ENCODE data around the gene HINT2. TPM values are rescaled to one million over a fixed set of nuclear protein-coding genes. Genes with fewer than 3 reads are reported as not detected.
A peak's percentile ranks its signal among the peaks of the same experiment; 100 is the strongest.

The HINT2 gene
- total RNA-seq, 1 experiment from 2014 or later = 51.5 TPM

GRCh38 chr9:35829084-35829763 is 14.4 kb upstream of the HINT2 start, which contains the start of gene TMEM8B:
Gene TMEM8B, plus strand, starts transcription at chr9:35829228. Its CDS starts 220 bp downstream, at chr9:35829448.
- H3K36me3 ChIP-seq (ENCODE audit: insufficient read depth, low read length, poor library complexity, severe bottlenecking) = no peaks in the 10 kb centered on the region
- ChIA-PET CTCF (interaction anchor here (1.1 kb wide), 1 partner anchor 74 kb away, joined by 9 read pairs; no protein-coding TSS in a partner anchor), POLR2A (ENCODE audit: low non-redundant PET) (interaction anchor here (0.6 kb wide), 1 partner anchor 70 kb away, joined by 10 read pairs; no protein-coding TSS in a partner anchor)
- TF ChIP-seq EZH2 (IDR thresholded peaks at IDR 0.05; ENCODE audit: borderline replicate concordance, low read depth, low read length, poor library complexity, severe bottlenecking) = no peak
- TF ChIP-seq CTCF (conservative IDR thresholded peaks at IDR 0.05; ENCODE audit: low read depth, low read length) = no peak
- DNase-seq (ENCODE audit: low spot score) = peak; percentile 96
- peaks cover 9% of the 10 kb centered on the region for H3K4me1 ChIP-seq (ENCODE audit: insufficient read depth, low read length, poor library complexity, severe bottlenecking)
- H3K27ac ChIP-seq (ENCODE audit: low read depth, low read length, poor library complexity, severe bottlenecking) = peak within 1 kb of the TSS; percentile 63
- intact Hi-C loops (cut with micrococcal nuclease; ENCODE audit: unreplicated experiment) = loop anchor here (5.0 kb wide), 1 partner anchor 53 kb away; no protein-coding TSS in a partner anchor
- no TSS peak for BruUV-seq (replicated peaks)
- H3K9me3 ChIP-seq (ENCODE audit: low read depth, low read length, poor library complexity, severe bottlenecking) = no peaks in the 10 kb centered on the region
- peak within 1 kb of the TSS; percentile 61 for H3K4me3 ChIP-seq (ENCODE audit: low read depth, low read length, poor library complexity, severe bottlenecking)
- H3K27me3 ChIP-seq (replicated peaks; ENCODE audit: insufficient read depth, low read depth, low read length, poor library complexity) = no peaks in the 10 kb centered on the region

DNA sequence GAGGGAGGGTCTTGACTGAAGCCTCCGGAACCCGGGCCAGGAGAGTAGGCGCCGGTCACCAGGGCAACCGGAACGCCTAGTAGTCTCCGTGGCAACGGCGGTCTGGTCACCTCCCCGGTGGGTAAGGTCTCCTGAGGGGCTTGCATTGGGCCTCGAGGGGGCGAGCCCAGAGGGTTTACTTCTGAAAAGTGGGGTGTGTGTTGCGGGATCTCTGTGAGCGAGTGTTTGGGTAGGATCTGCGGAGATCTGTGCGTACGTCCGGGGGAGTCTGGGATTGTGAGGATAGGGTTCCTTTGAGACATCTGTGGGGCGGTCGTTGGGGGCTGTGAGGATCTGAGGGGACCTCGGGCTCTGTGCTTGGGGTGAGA is 13.9 kb upstream of the HINT2 start, which contains the start of gene FAM221B:
FAM221B (minus strand) TSS at position 17 of the 368 bp plus-strand sequence. CDS start 2,571 bp downstream, outside the sequence.
- Histone ChIP-seq H3K36me3 (ENCODE audit: insufficient read depth, low read length, poor library complexity, severe bottlenecking) (no peaks in the 10 kb centered on the region), H3K4me3 (ENCODE audit: low read depth, low read length, poor library complexity, severe bottlenecking) (peak within 1 kb of the TSS; percentile 61), H3K27me3 (replicated peaks; ENCODE audit: insufficient read depth, low read depth, low read length, poor library complexity) (no peaks in the 10 kb centered on the region), H3K9me3 (ENCODE audit: low read depth, low read length, poor library complexity, severe bottlenecking) (no peaks in the 10 kb centered on the region), H3K4me1 (ENCODE audit: insufficient read depth, low read length, poor library complexity, severe bottlenecking) (peaks cover 9% of the 10 kb centered on the region), H3K27ac (ENCODE audit: low read depth, low read length, poor library complexity, severe bottlenecking) (peak within 1 kb of the TSS; percentile 63)
- POLR2A ChIA-PET (ENCODE audit: low non-redundant PET) = interaction anchor here (0.6 kb wide), 1 partner anchor 70 kb away, joined by 10 read pairs; no protein-coding TSS in a partner anchor
- TF ChIP-seq EZH2 (IDR thresholded peaks at IDR 0.05; ENCODE audit: borderline replicate concordance, low read depth, low read length, poor library complexity, severe bottlenecking) = no peak
- no peak for DNase-seq (ENCODE audit: low spot score)
- intact Hi-C loops (cut with micrococcal nuclease; ENCODE audit: unreplicated experiment) = loop anchor here (5.0 kb wide), 1 partner anchor 54 kb away; no protein-coding TSS in a partner anchor
- CTCF ChIA-PET = interaction anchor here (1.1 kb wide), 1 partner anchor 75 kb away, joined by 9 read pairs; no protein-coding TSS in a partner anchor
- no TSS peak for BruUV-seq (replicated peaks)

DNA sequence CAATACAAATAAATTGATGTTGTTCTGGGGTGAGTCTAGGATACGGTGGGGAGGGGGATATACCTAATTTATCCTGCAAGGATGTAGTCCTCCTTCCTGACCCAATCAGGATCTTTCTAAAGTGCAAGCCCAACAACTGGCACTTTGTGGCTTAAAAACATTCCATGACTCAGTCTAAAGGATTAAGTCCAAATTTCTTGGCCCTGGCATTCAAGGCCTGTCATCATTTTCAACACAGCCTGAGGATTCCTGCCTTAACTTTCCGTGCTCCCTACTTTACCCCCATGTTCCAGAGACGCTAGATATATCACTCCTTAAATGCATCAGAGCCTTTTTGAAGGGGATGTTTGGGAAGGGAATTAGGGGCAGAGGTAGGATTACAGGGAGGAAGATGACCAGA is 12.6 kb upstream of the HINT2 start:
- H3K27ac ChIP-seq (ENCODE audit: low read depth, low read length, poor library complexity, severe bottlenecking) = no peak overlapping the region
- no peak for DNase-seq (ENCODE audit: low spot score)
- no TSS peak for BruUV-seq (replicated peaks)
- H3K27me3 ChIP-seq (replicated peaks; ENCODE audit: insufficient read depth, low read depth, low read length, poor library complexity) = no peaks in the 10 kb centered on the region
- H3K4me1 ChIP-seq (ENCODE audit: insufficient read depth, low read length, poor library complexity, severe bottlenecking) = peaks cover 9% of the 10 kb centered on the region
- no peak overlapping the region for H3K4me3 ChIP-seq (ENCODE audit: low read depth, low read length, poor library complexity, severe bottlenecking)
- CTCF ChIA-PET = no interaction called here
- POLR2A ChIA-PET (ENCODE audit: low non-redundant PET) = no interaction called here
- H3K9me3 ChIP-seq (ENCODE audit: low read depth, low read length, poor library complexity, severe bottlenecking) = no peaks in the 10 kb centered on the region
- TF ChIP-seq EZH2 (IDR thresholded peaks at IDR 0.05; ENCODE audit: borderline replicate concordance, low read depth, low read length, poor library complexity, severe bottlenecking) = no peak
- TF ChIP-seq CTCF (conservative IDR thresholded peaks at IDR 0.05; ENCODE audit: low read depth, low read length) = no peak
- H3K36me3 ChIP-seq (ENCODE audit: insufficient read depth, low read length, poor library complexity, severe bottlenecking) = no peaks in the 10 kb centered on the region
- intact Hi-C loops (cut with micrococcal nuclease; ENCODE audit: unreplicated experiment) = loop anchor here (5.0 kb wide), 1 partner anchor 55 kb away; no protein-coding TSS in a partner anchor

All from A673 (cell line).